GM13977 (cell line): ENCODE measurements around the gene IL2RA.

Experiments used
- DNase-seq: peaks from one replicate; pipeline ENCODE4 v3.0.0; 2012; ENCODE audit warnings: low spot score
- in situ Hi-C: fragments of 300-500 bp; cut with MboI; formaldehyde crosslinking; loops from one replicate; pipeline ENCODE4 v1.12.0; 2022; ENCODE audit warnings: low sequenced_read_pairs, low pct_unique_long_range_greater_than_20kb, mixed read lengths, inconsistent platforms; ENCODE audit not compliant: unreplicated experiment
- TF ChIP-seq, protein P1 (sequence below): IDR thresholded peaks from 2 replicates; pipeline ENCODE4 v1.5.1; 2012; ENCODE audit warnings: mild to moderate bottlenecking, control low read depth; ENCODE audit not compliant: insufficient read depth; ENCODE audit errors: extremely low read depth, missing control alignments

IL2RA gene

GRCh38 chr10:6033954-6034353 lies 28.2 kb downstream of the IL2RA start:
- TF ChIP-seq, protein P1, sequence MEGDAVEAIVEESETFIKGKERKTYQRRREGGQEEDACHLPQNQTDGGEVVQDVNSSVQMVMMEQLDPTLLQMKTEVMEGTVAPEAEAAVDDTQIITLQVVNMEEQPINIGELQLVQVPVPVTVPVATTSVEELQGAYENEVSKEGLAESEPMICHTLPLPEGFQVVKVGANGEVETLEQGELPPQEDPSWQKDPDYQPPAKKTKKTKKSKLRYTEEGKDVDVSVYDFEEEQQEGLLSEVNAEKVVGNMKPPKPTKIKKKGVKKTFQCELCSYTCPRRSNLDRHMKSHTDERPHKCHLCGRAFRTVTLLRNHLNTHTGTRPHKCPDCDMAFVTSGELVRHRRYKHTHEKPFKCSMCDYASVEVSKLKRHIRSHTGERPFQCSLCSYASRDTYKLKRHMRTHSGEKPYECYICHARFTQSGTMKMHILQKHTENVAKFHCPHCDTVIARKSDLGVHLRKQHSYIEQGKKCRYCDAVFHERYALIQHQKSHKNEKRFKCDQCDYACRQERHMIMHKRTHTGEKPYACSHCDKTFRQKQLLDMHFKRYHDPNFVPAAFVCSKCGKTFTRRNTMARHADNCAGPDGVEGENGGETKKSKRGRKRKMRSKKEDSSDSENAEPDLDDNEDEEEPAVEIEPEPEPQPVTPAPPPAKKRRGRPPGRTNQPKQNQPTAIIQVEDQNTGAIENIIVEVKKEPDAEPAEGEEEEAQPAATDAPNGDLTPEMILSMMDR, result no peak
- in situ Hi-C loops, result no loop called here
- no peak for DNase-seq

- TF ChIP-seq, protein P1, result no peak
- no peak for DNase-seq
- in situ Hi-C loops, result no loop called here
Observed at GRCh38 chr10:6030940-6031339, 31.2 kb downstream of the IL2RA start.

DNA sequence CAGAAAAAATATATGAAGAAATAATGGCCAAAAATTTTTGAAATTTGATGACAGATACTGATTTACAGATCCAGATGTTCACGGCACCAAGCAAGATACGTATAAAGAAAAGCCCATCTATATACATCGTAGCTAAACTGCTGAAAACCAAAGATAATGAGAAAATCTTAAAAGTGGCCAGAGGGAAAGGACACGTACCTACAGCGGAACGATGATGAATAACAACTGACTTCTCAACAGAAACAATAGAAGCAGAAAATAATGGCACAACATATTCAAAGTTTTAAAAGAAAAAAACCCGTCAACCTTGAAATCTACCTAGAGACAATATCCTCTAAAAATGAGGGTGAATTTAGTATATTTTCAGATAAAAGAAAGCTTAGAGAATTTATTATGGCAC lies 31.9 kb downstream of the IL2RA start:
- no peak for DNase-seq
- TF ChIP-seq, protein P1, result no peak
- in situ Hi-C loops, result no loop called here

- in situ Hi-C loops, result no loop called here
- no peak for DNase-seq
- TF ChIP-seq, protein P1, result no peak
Observed at GRCh38 chr10:6027929-6028328, 34.2 kb downstream of the IL2RA start.

GRCh38 chr10:6025683-6026255 lies 36.4 kb downstream of the IL2RA start:
- TF ChIP-seq, protein P1, result no peak
- in situ Hi-C loops, result no loop called here
- no peak for DNase-seq

GRCh38 chr10:6024334-6024682 lies 37.9 kb downstream of the IL2RA start:
- in situ Hi-C loops, result no loop called here
- DNase-seq, result no peak
- TF ChIP-seq, protein P1, result no peak

DNA sequence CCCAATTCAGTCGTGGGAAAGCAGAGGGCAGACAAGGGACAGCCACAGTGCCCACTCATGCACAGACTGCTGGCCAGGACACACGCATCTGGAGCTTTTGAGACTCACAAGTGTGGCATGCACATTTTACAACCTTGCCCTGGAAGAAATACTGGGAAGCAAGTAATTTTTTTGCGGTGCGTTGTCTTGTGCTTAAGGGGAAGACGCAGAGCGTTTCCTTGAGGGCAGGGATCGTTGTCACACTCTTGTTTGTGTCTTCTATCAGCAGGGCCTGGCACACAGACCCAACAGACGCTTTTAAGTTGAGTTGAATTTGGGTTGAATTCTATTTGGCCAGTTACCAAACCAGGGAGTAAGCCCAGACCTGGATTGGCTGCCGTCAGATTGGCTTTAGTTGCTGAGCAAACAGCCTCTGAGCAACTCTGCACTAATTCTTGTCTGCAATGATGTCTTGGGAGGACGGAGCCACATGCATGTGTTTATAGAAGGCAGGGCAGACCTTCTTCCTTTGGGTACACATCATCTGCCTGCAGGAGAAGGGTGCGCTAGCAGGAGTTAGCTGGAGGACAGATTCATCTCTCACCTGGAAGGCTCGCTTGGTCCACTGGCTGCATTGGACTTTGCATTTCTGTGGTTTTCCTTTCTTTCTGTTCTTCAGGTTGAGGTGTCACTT lies 38.4 kb downstream of the IL2RA start:
- no peak for DNase-seq
- TF ChIP-seq, protein P1, result no peak
- in situ Hi-C loops, result no loop called here
